Mammary epithelial cell (primary cell): ENCODE measurements around the gene CDH4.

Source experiments
- EZH2 ChIP-seq: IDR thresholded peaks from 2 replicates; pipeline ENCODE4 v1.6.1; 2012; ENCODE audit warnings: low read length, inconsistent platforms, borderline replicate concordance
- TF ChIP-seq, protein P1 (sequence below), 2 donors: IDR thresholded peaks in 1 of 2; conservative IDR thresholded peaks in 1 of 2; 2 replicates each; pipeline ENCODE4 v1.5.1; 2011 to 2012; ENCODE audit warnings: inconsistent platforms in 2 of 2, low read length in 2 of 2, mild to moderate bottlenecking in 2 of 2, control low read depth in 1 of 2, low read depth in 1 of 2; ENCODE audit not compliant: insufficient read depth in 1 of 2; ENCODE audit errors: extremely low read depth in 1 of 2

- TF ChIP-seq, protein P1, sequence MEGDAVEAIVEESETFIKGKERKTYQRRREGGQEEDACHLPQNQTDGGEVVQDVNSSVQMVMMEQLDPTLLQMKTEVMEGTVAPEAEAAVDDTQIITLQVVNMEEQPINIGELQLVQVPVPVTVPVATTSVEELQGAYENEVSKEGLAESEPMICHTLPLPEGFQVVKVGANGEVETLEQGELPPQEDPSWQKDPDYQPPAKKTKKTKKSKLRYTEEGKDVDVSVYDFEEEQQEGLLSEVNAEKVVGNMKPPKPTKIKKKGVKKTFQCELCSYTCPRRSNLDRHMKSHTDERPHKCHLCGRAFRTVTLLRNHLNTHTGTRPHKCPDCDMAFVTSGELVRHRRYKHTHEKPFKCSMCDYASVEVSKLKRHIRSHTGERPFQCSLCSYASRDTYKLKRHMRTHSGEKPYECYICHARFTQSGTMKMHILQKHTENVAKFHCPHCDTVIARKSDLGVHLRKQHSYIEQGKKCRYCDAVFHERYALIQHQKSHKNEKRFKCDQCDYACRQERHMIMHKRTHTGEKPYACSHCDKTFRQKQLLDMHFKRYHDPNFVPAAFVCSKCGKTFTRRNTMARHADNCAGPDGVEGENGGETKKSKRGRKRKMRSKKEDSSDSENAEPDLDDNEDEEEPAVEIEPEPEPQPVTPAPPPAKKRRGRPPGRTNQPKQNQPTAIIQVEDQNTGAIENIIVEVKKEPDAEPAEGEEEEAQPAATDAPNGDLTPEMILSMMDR (conservative IDR thresholded peaks at IDR 0.05 in 1 of 2, IDR thresholded peaks at IDR 0.05 in 1 of 2; ENCODE audit: extremely low read depth in 1 of 2, insufficient read depth in 1 of 2, low read depth in 1 of 2, low read length in 2 of 2) = no peak
- TF ChIP-seq EZH2 = no peak
Observed at GRCh38 chr20:61285152-61285645, 33.1 kb downstream of the CDH4 start.
